OCI-LY7 (cell line): ENCODE data around the gene HAND2.

ENCODE experiments used
- EZH2phosphoT487 ChIP-seq: fragments of 200-600 bp; sonication (generic); IDR thresholded peaks from 2 replicates; pipeline ENCODE4 v1.6.1; 2018; ENCODE audit warnings: low read depth, borderline replicate concordance, mild to moderate bottlenecking, mixed run types, antibody characterized with exemption, low read length, moderate library complexity, mixed read lengths
- TF ChIP-seq, protein P1 (sequence below): fragments of 200-600 bp; sonication (generic); conservative IDR thresholded peaks from 2 replicates; pipeline ENCODE4 v1.5.1; 2014; ENCODE audit warnings: mild to moderate bottlenecking, antibody characterized with exemption, low read length, moderate library complexity, mixed read lengths

- TF ChIP-seq, protein P1, sequence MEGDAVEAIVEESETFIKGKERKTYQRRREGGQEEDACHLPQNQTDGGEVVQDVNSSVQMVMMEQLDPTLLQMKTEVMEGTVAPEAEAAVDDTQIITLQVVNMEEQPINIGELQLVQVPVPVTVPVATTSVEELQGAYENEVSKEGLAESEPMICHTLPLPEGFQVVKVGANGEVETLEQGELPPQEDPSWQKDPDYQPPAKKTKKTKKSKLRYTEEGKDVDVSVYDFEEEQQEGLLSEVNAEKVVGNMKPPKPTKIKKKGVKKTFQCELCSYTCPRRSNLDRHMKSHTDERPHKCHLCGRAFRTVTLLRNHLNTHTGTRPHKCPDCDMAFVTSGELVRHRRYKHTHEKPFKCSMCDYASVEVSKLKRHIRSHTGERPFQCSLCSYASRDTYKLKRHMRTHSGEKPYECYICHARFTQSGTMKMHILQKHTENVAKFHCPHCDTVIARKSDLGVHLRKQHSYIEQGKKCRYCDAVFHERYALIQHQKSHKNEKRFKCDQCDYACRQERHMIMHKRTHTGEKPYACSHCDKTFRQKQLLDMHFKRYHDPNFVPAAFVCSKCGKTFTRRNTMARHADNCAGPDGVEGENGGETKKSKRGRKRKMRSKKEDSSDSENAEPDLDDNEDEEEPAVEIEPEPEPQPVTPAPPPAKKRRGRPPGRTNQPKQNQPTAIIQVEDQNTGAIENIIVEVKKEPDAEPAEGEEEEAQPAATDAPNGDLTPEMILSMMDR = no peak
- no peak for TF ChIP-seq EZH2phosphoT487
Observed at GRCh38 chr4:173492315-173492714, 37.7 kb downstream of the HAND2 start.
